ENCODE measurements around the gene ENTREP1.
"Not testable (repeated sequence)": the region's sequence is repeated elsewhere in the genome, so short reads cannot be mapped to it uniquely, and the experiment has no call there.

ENTREP1 gene

DNA sequence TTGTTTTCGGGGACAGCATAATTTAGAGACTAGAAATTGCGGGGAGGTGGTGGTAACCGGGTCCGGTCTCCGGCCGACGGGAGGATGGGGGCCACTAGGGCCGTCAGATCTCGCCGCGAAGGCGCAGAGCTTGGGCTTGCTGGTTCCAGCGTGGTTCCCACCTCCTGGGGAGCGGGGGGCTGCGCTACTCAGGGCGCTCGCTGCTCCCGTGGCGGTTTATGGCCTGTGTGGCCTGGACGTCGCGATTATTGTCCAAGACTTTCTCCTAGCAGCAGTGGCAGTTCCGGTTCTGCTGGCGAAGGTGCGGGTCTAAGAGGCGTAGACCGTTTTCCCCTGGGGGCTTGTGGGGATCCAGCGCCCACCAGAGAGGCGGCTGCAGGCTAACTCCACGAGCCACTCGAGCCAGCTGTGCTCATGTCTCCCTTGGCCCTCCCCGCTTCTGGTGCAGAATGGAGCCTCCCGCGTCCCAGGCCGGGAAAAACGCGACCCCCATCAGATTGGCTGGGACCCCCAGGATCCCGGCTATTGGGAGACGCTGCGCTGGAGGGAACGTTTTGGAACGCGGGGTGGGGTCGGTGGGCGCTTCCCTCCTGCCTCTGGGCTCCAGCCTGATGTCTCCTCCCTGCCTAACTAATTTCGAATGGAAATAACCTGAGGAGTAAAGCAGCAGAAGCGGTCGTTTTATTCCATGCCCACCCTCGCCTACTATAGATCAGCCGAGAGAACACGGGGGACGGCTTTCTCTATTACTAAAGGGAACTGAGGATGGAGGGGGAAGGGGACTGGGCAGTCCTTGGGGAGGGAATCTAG is 87.1 kb downstream of the ENTREP1 start:
- DNase-seq = no peak

DNA sequence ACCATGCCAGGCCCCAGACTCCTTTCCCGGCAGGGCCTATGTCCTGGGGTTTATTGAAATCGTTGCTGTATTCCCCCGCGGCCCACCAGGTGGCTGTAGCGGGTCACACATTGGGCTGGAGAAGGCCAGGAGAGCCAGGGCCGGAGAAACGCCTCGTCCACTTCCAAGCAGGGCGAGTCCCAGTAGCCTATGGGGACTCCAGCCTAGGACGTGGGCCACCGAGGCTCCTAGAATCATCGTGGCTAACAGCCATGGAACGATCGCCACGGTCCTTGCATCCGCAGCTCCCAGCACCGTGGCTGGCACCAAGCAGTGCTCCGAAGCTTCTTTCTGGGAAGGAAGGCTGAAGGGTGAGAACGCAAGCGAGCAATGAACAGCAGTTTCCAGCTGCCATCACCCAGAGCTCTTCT is 87.7 kb downstream of the ENTREP1 start:
- DNase-seq = no peak

- no peak for DNase-seq
Observed at GRCh38 chr9:69420611-69421270, 95.7 kb downstream of the ENTREP1 start.

DNA sequence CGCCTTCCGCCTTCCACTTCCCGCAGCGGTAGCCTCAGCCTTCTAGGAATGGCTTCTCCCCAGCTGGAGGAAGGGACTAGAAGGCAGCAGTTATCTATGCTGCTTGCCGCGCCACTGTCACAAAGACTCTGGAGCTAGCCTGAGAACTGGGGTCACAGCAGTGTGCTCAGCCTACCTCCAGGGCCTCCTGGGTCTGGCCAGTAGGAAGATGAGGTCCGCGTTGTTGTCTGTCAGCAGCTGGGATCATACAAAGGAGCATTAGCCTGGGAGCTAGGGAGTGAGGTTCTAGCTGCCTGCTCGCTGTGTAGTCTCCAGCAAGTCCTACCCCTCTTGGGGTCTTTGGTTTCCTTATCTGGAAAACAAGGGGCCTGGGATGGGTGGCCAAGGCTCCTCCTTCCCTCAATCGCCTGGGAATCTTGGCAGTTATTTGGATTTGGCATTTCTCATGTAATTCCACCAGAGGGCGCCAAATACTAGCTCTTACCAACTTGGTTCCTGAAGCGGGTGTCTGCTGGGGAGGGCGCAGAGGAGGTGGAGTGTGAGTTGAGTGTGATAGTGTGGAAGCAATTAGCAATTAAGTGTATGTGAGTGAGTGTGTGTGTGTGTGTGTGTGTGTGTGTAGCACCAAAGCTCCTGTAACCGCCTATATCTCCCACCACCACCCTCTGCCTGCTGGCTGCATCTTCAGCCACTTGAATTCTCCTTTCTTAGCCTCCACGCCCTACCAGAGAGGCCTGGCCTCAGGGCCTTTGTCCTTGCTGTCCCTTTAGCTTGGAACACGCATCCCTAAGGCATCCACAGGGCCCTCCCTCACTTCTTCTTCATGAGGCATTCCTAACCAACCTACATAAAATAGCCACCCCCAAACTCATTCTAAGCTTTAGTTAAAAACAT is 97.1 kb downstream of the ENTREP1 start:
- peak; percentile 28 to 41 for DNase-seq

DNA sequence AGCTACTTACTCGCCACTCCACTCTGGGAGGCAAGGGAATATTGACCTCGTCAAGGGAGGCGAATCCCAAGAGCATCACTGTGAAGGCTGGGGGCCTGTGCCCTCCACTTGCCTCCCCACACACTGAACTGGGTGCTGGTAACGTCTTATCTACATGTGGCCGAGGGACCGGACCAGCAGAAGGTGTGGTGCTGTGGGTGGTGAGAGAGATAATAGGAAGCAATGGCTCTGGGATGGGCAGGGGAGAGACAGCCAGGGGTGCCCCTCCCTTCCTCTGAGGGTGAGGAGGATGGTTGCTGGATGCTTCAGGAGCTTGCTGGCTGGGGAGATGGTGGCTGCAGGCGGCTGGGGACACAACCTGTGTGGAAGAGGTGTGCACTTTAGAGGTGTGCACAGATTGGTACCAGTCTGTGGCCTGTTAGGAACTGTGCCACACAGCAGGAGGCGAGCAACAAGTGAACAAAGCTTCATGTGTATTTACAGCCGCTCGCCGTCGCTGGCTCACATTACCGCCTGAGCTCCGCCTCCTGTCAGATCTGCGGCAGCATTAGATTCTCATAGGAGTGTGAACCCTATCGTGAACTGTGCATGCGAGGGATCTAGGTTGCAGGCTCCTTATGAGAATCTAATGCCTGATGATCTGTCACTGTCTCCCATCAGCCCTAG is 100.3 kb downstream of the ENTREP1 start:
- no peak for DNase-seq

DNA sequence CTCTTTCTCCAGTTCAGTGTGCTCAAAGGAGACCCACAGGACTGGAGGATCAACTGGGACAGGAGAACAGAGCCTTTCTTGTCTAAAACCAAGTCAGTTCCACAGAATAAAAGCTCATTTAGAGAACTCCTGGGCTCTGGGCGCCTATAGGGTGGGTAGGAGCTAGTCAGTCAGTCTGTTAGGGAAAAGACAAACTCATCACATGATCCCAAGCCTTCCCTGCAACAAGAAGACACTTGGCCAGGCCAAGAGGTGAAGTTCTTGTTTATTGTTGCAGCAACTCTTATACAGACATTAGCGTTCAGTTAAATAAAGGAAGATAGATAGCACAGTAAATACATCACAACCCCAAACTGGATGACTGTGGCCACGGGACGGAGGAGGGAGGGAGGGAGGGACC is 102.3 kb downstream of the ENTREP1 start:
- no peak for DNase-seq

GRCh38 chr9:69428017-69428785 is 103.2 kb downstream of the ENTREP1 start:
- DNase-seq = no peak

GRCh38 chr9:69429281-69429680 is 104.3 kb downstream of the ENTREP1 start:
- no peak for DNase-seq

DNA sequence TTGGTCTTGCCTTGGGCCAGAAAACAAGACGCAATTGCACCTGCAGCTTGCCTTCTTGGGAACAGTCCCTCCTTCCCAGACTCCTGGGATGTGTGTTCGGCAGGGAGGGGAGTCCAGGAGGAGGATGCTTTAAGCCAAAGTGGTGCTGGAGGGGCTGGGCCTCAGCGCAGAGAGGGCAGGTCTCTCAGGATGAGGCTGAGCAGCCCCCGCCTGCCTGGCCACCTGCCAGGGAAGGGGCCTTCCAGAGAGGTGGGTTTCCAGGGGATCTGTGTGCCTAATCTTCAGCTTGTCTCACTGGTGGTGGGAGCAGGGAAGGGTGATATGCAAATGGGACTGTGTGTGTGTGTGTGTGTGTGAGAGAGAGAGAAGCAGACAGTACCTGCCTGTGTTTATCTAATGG is 105.2 kb downstream of the ENTREP1 start:
- no peak for DNase-seq

DNA sequence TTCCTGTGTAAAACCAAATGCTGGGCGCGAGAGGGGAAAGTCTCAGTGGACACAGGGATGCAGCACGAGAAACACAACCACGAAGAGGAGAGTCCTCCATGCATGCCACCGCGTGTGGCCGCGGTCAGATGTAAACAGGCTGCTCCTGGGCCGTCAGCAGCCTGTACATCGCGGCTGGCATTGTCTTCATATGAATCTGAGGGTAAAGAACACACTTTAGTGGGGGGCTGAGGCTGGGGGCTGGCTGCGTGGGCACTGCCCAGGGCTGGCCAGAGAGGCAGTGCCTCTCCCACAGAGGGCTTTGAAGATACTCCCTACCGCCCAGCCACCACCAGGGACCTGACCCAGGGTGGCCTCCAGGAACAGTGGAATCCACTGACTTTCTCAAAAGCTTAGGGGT is 106.2 kb downstream of the ENTREP1 start:
- DNase-seq = no peak

GRCh38 chr9:69431777-69432176 is 106.8 kb downstream of the ENTREP1 start:
- DNase-seq = no peak

DNA sequence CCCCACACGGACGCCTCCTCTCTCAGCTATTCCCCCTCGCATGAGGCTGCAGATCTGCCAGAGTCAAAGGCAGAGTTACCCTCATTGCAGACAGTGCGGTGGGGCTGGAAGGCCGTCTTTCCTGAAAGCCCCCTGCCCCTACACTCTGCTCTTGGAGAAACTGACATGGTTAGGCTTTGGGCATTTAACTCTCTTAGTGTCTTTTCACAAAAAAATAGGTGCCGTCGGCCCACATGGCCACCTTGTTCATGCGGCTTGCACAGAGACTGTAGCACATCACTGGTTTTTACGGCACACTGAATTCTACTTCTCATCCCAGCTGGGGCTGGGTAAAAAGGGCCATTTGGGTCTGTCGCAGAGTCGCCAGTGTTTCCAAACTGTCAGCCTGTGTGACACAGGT is 107.6 kb downstream of the ENTREP1 start:
- no peak for DNase-seq

GRCh38 chr9:69433392-69433791 is 108.4 kb downstream of the ENTREP1 start:
- no peak for DNase-seq

GRCh38 chr9:69433968-69434367 is 109.0 kb downstream of the ENTREP1 start:
- no peak for DNase-seq

GRCh38 chr9:69439654-69440053 is 114.6 kb downstream of the ENTREP1 start:
- not testable (repeated sequence) for DNase-seq

- DNase-seq = not testable (repeated sequence)
Observed at GRCh38 chr9:69440254-69440955, 115.4 kb downstream of the ENTREP1 start.

All from stimulated activated CD4-positive, alpha-beta T cell treated with anti-CD3 and anti-CD28 coated beads, Interleukin-2, amount 100 ng/mL, for 48 hours (primary cell).